ENCODE measurements around the gene KLRF2. TPM values are rescaled to one million over a fixed set of nuclear protein-coding genes. Genes with fewer than 3 reads are reported as not detected.

Gene KLRF2
- polyA plus RNA-seq, 3 donors = not detected

DNA sequence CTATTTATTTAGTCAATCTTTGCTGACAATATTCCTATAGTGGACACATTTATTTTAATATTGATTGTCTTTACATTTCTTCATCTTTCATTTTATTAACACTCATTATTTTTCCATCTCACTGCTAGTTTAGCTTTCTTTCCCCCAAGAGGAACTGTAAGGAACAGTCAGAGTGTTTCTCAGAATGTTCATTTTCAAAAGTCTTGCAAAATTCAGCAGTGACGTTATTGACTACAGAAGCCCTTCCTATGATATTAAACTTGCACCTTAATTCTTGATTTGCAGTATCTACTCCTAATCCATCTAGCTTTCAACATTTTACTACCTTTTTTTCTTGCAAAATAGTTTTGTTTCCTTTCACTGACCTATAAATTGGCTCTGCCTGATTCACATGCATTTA is 25.1 kb upstream of the KLRF2 start:
- Mint-ChIP-seq H3K4me3 (no peak overlapping the region), H3K4me1 (peaks cover 29% of the 10 kb centered on the region), H3K27ac (peak overlapping the region in 2 of 7 donors; percentile 7 to 73), H3K9me3 (no peaks in the 10 kb centered on the region), H3K36me3 (peaks cover 61 to 69% of the 10 kb centered on the region in 2 donors), H3K27me3 (ENCODE audit: low read depth in 3 of 3) (no peaks in the 10 kb centered on the region)
- Histone ChIP-seq H2AFZ (ENCODE audit: insufficient read depth, low read depth, low read length, poor library complexity, severe bottlenecking) (no peak overlapping the region), H3K4me2 (replicated peaks; ENCODE audit: extremely low read depth, low read length, poor library complexity, severe bottlenecking) (peak overlapping the region; percentile 15), H3K4me3 (replicated peaks in 1 of 3; ENCODE audit: low read depth in 2 of 3, low read length in 3 of 3) (peak overlapping the region in 1 of 3 experiments; percentile 28), H3K9ac (ENCODE audit: insufficient read depth, low read length, poor library complexity, severe bottlenecking) (no peak overlapping the region), H3K27me3 (ENCODE audit: control insufficient read depth in 2 of 2, insufficient read depth in 2 of 2, low read length in 2 of 2) (no peaks in the 10 kb centered on the region), H3K27ac (ENCODE audit: low read depth in 1 of 2, low read length in 2 of 2) (peak overlapping the region in 1 of 2 donors; percentile 65), H4K20me1 (ENCODE audit: insufficient read depth, low read length) (peaks cover 37% of the 10 kb centered on the region), H3K36me3 (replicated peaks in 1 of 2; ENCODE audit: control insufficient read depth in 1 of 2, insufficient read depth in 2 of 2, low read length in 2 of 2) (peaks cover 25 to 41% of the 10 kb centered on the region in 2 donors), H3K79me2 (ENCODE audit: insufficient read depth, low read length) (peaks cover 9% of the 10 kb centered on the region), H3K4me1 (ENCODE audit: control insufficient read depth in 1 of 2, insufficient read depth in 2 of 2, low read length in 2 of 2) (peaks cover 11 to 16% of the 10 kb centered on the region in 2 donors), H3K9me3 (replicated peaks in 1 of 2; ENCODE audit: control insufficient read depth in 1 of 2, insufficient read depth in 1 of 2, low read length in 2 of 2) (no peaks in the 10 kb centered on the region)
- DNase-seq = peak; percentile 16 to 46 (median 26)
- TF ChIP-seq, protein P1, sequence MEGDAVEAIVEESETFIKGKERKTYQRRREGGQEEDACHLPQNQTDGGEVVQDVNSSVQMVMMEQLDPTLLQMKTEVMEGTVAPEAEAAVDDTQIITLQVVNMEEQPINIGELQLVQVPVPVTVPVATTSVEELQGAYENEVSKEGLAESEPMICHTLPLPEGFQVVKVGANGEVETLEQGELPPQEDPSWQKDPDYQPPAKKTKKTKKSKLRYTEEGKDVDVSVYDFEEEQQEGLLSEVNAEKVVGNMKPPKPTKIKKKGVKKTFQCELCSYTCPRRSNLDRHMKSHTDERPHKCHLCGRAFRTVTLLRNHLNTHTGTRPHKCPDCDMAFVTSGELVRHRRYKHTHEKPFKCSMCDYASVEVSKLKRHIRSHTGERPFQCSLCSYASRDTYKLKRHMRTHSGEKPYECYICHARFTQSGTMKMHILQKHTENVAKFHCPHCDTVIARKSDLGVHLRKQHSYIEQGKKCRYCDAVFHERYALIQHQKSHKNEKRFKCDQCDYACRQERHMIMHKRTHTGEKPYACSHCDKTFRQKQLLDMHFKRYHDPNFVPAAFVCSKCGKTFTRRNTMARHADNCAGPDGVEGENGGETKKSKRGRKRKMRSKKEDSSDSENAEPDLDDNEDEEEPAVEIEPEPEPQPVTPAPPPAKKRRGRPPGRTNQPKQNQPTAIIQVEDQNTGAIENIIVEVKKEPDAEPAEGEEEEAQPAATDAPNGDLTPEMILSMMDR (IDR thresholded peaks at IDR 0.05) = no peak
- 0% methylated on average over 1 of the region's 1 CpG for WGBS (ENCODE audit: insufficient coverage)
- intact Hi-C loops (cut with micrococcal nuclease) = no loop called here

DNA sequence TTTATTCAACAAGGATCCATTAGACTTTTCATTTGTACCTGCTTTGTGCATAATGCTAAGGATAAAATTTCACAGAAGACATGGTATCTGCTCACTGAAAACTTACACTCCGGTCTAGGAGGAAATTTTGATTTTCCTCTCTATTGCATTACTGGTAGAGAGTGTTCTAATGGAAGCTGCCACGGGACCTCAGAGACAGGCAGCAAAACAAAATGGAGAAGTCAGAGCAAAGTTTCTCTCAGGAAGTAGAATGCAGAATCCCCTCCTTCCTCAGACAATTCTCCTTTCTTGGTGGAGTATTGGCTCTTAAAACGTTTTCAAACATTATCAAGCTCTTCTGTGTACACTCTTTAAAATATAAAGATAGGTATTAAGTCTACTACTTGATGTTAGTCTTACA is 24.4 kb upstream of the KLRF2 start:
- no peak overlapping the region for H2AFZ ChIP-seq (ENCODE audit: insufficient read depth, low read depth, low read length, poor library complexity, severe bottlenecking)
- no CpG with 5 or more reads among the region's 3 CpGs for WGBS (ENCODE audit: insufficient coverage)

More for the DNA sequence above, 24.4 kb upstream of the KLRF2 start:
- H3K79me2 ChIP-seq (ENCODE audit: insufficient read depth, low read length) = peaks cover 13% of the 10 kb centered on the region
- H4K20me1 ChIP-seq (ENCODE audit: insufficient read depth, low read length) = peaks cover 44% of the 10 kb centered on the region
- peaks cover 25 to 37% of the 10 kb centered on the region in 2 donors for H3K36me3 ChIP-seq (replicated peaks in 1 of 2; ENCODE audit: control insufficient read depth in 1 of 2, insufficient read depth in 2 of 2, low read length in 2 of 2)
- intact Hi-C loops (cut with micrococcal nuclease) = no loop called here
- H3K27ac Mint-ChIP-seq = peak overlapping the region in 6 of 7 donors; percentile 15 to 81 (median 50)
- H3K36me3 Mint-ChIP-seq = peaks cover 56 to 67% of the 10 kb centered on the region in 2 donors
- H3K4me1 Mint-ChIP-seq = peaks cover 24% of the 10 kb centered on the region
- H3K4me3 Mint-ChIP-seq = peak overlapping the region in 1 of 2 donors; percentile 49
- DNase-seq = peak in 2 of 3 donors; percentile 22 to 34
- H3K4me2 ChIP-seq (replicated peaks; ENCODE audit: extremely low read depth, low read length, poor library complexity, severe bottlenecking) = peak overlapping the region; percentile 15
- H3K4me1 ChIP-seq (ENCODE audit: control insufficient read depth in 1 of 2, insufficient read depth in 2 of 2, low read length in 2 of 2) = peaks cover 11 to 16% of the 10 kb centered on the region in 2 donors
- H3K4me3 ChIP-seq (replicated peaks in 1 of 3; ENCODE audit: low read depth in 2 of 3, low read length in 3 of 3) = peak overlapping the region in 1 of 3 experiments; percentile 28
- H3K27me3 ChIP-seq (ENCODE audit: control insufficient read depth in 2 of 2, insufficient read depth in 2 of 2, low read length in 2 of 2) = no peaks in the 10 kb centered on the region
- H3K27me3 Mint-ChIP-seq (ENCODE audit: low read depth in 3 of 3) = no peaks in the 10 kb centered on the region
- no peaks in the 10 kb centered on the region for H3K9me3 Mint-ChIP-seq
- no peak overlapping the region for H3K9ac ChIP-seq (ENCODE audit: insufficient read depth, low read length, poor library complexity, severe bottlenecking)
- H3K9me3 ChIP-seq (replicated peaks in 1 of 2; ENCODE audit: control insufficient read depth in 1 of 2, insufficient read depth in 1 of 2, low read length in 2 of 2) = no peaks in the 10 kb centered on the region
- TF ChIP-seq, protein P1 (IDR thresholded peaks at IDR 0.05) = no peak
- peak overlapping the region in 1 of 2 donors; percentile 65 for H3K27ac ChIP-seq (ENCODE audit: low read depth in 1 of 2, low read length in 2 of 2)

Data from CD14-positive monocyte (primary cell).